Peyer's patch (tissue), 4 donors: ENCODE measurements around the gene C1orf167. TPM values are rescaled to one million over a fixed set of nuclear protein-coding genes. Genes with fewer than 3 reads are reported as not detected.

Experiments
- DNase-seq, 3 donors: peaks; one replicate each; pipeline ENCODE4 v3.0.0-alpha.2; 2017 to 2019
- H3K27ac ChIP-seq, 4 donors: fragments of 200-600 bp; sonication (generic); one replicate each; pipeline ENCODE4 v1.5.1; 2016 to 2019
- H3K27me3 ChIP-seq, 2 donors: fragments of 200-600 bp; sonication (generic); one replicate each; pipeline ENCODE4 v1.5.1; 2019
- H3K36me3 ChIP-seq, 3 donors: fragments of 200-600 bp; sonication (generic); one replicate each; pipeline ENCODE4 v1.5.1; 2016 to 2019
- H3K4me1 ChIP-seq, 4 donors: fragments of 200-600 bp; sonication (generic); one replicate each; pipeline ENCODE4 v1.5.1; 2016 to 2019
- H3K4me3 ChIP-seq, 4 donors: fragments of 200-600 bp; sonication (generic); 1 replicate in 3 of 4; 2 replicates in 1 of 4; pipeline ENCODE4 v1.5.1; 2016 to 2019; ENCODE audit warnings: mild to moderate bottlenecking in 1 of 4
- H3K9me3 ChIP-seq, 4 donors: fragments of 200-600 bp; sonication (generic); one replicate each; pipeline ENCODE4 v1.5.1; 2016 to 2019; ENCODE audit warnings: mild to moderate bottlenecking in 1 of 4
- CTCF ChIP-seq, 6 experiments: fragments of 450-650 bp in 4 of 6; fragments of 200-600 bp in 2 of 6; sonication (generic) in 1 of 6; IDR thresholded peaks; one replicate each; pipeline ENCODE4 v1.5.1; 2017 to 2019; ENCODE audit warnings: antibody characterized with exemption in 6 of 6, mild to moderate bottlenecking in 3 of 6, moderate library complexity in 1 of 6
- POLR2A ChIP-seq, 2 donors: fragments of 450-650 bp; IDR thresholded peaks; one replicate each; pipeline ENCODE4 v1.5.1; 2017; ENCODE audit warnings: antibody characterized with exemption in 2 of 2, mild to moderate bottlenecking in 2 of 2, moderate library complexity in 2 of 2
- total RNA-seq, 4 donors: library from RNA; depleted of rRNA; stranded (reverse); fragments of >200 nt; gene quantifications; one replicate each; pipeline ENCODE4 v1.1.0, GENCODE V29; 2016

Gene C1orf167
- total RNA-seq, 4 donors from 2014 or later: not detected

- Histone ChIP-seq H3K36me3 (no peaks in the 10 kb centered on the region), H3K4me1 (no peaks in the 10 kb centered on the region), H3K27ac (no peak overlapping the region), H3K4me3 (no peak overlapping the region), H3K9me3 (no peaks in the 10 kb centered on the region), H3K27me3 (no peaks in the 10 kb centered on the region)
- TF ChIP-seq POLR2A (IDR thresholded peaks at IDR 0.05): no peak
- peak in 5 of 6 experiments; percentile 16 to 55 (median 51) for TF ChIP-seq CTCF (IDR thresholded peaks at IDR 0.05)
- DNase-seq: peak in 2 of 3 donors; percentile 54 to 68
Observed at GRCh38 chr1:11749203-11749689, 12.7 kb upstream of the C1orf167 start.

- Histone ChIP-seq H3K27me3 (no peaks in the 10 kb centered on the region), H3K4me3 (no peak overlapping the region), H3K36me3 (no peaks in the 10 kb centered on the region), H3K9me3 (no peaks in the 10 kb centered on the region), H3K27ac (no peak overlapping the region), H3K4me1 (no peaks in the 10 kb centered on the region)
- no peak for DNase-seq
- no peak for TF ChIP-seq POLR2A (IDR thresholded peaks at IDR 0.05)
- no peak for TF ChIP-seq CTCF (IDR thresholded peaks at IDR 0.05)
Observed at GRCh38 chr1:11749996-11750395, 12.0 kb upstream of the C1orf167 start.

- H3K9me3 ChIP-seq: no peaks in the 10 kb centered on the region
- H3K4me1 ChIP-seq: no peaks in the 10 kb centered on the region
- no peaks in the 10 kb centered on the region for H3K36me3 ChIP-seq
- no peak overlapping the region for H3K4me3 ChIP-seq
- TF ChIP-seq CTCF (IDR thresholded peaks at IDR 0.05): no peak
- no peak for TF ChIP-seq POLR2A (IDR thresholded peaks at IDR 0.05)
- DNase-seq: no peak
- no peaks in the 10 kb centered on the region for H3K27me3 ChIP-seq
- no peak overlapping the region for H3K27ac ChIP-seq
Observed at GRCh38 chr1:11751087-11751486, 10.9 kb upstream of the C1orf167 start.

- Histone ChIP-seq H3K9me3 (no peaks in the 10 kb centered on the region), H3K4me3 (no peak overlapping the region), H3K36me3 (no peaks in the 10 kb centered on the region), H3K27me3 (no peaks in the 10 kb centered on the region), H3K27ac (no peak overlapping the region), H3K4me1 (no peaks in the 10 kb centered on the region)
- no peak for TF ChIP-seq POLR2A (IDR thresholded peaks at IDR 0.05)
- no peak for TF ChIP-seq CTCF (IDR thresholded peaks at IDR 0.05)
- no peak for DNase-seq
Observed at GRCh38 chr1:11752359-11753088, 9.5 kb upstream of the C1orf167 start.

- no peak for DNase-seq
- no peak overlapping the region for H3K27ac ChIP-seq
- H3K36me3 ChIP-seq: no peaks in the 10 kb centered on the region
- H3K27me3 ChIP-seq: no peaks in the 10 kb centered on the region
- H3K9me3 ChIP-seq: no peaks in the 10 kb centered on the region
- no peak for TF ChIP-seq POLR2A (IDR thresholded peaks at IDR 0.05)
- no peak for TF ChIP-seq CTCF (IDR thresholded peaks at IDR 0.05)
- H3K4me3 ChIP-seq: no peak overlapping the region
- no peaks in the 10 kb centered on the region for H3K4me1 ChIP-seq
Observed at GRCh38 chr1:11753555-11754208, 8.3 kb upstream of the C1orf167 start.
